HG03196 (cell line): ENCODE results near the gene NOP53.
"Not testable (repeated sequence)": the region's sequence is repeated elsewhere in the genome, so short reads cannot be mapped to it uniquely, and the experiment has no call there.

Experiments
- ATAC-seq: cut with Tn5 transposase; IDR thresholded peaks from one replicate; pipeline ENCODE4 v1.9.1; 2021; ENCODE audit not compliant: unreplicated experiment

Gene NOP53

DNA sequence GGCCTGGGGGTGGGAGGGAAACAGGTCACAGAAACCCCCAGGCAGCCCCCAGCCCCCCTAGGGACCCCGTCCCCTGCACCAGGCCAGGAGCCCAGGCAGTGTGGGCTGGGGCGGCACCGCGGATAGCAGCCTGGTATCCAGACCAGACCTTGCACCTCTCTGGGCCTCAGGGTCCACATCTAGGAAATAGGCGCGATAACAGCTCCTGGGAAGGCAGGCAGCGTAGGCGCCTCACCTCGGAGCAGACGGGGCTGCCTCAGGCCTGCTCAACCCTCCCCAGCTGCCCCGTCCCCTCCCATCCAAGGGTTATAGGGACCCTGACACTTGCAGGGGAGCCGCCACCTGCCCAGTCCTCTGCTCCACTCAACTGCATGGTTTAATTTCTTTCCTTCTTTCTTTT lies 58.3 kb downstream of the NOP53 start:
- ATAC-seq, result not testable (repeated sequence)

DNA sequence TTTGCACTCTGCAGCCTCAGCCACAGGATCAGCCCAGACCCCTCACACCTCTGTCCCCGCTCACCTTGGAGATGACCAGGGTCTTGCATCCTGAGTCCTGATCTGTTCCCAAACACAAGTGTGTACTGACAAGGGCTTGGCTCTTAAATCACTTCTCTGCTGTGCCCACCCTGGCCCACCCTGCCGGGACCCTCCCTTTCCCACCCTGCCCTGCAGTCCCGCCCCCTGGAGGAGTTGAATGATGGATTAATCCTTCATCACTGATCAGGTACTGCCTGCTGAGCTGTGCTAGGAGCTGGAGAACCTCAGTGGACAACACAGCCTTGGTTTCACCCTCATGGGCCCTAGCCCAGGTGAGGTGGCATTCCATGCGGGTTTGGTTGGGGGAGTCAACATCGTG lies 59.1 kb downstream of the NOP53 start, which contains the start of gene TPRX1:
Gene TPRX1 (minus strand): TSS at position 101 of the 400 bp plus-strand sequence. CDS start 12 bp downstream, at position 89.
- ATAC-seq, result not testable (repeated sequence)

GRCh38 chr19:47805313-47805712 lies 60.0 kb downstream of the NOP53 start:
- no peak for ATAC-seq

GRCh38 chr19:47806435-47806834 lies 61.1 kb downstream of the NOP53 start:
- ATAC-seq, result no peak
